Measurements from ENCODE around the gene RBM3.

GRCh38 chrX:48616576-48616975 lies 42.3 kb downstream of the RBM3 start:
- no peak for TF ChIP-seq CTCF (IDR thresholded peaks at IDR 0.05)
- no peak for TF ChIP-seq EZH2 (IDR thresholded peaks at IDR 0.05)
- TF ChIP-seq EZH2phosphoT487 (IDR thresholded peaks at IDR 0.05): no peak

All from neural progenitor cell (in vitro differentiated cells).